ENCODE data around the gene DENND2D.

DENND2D gene

DNA sequence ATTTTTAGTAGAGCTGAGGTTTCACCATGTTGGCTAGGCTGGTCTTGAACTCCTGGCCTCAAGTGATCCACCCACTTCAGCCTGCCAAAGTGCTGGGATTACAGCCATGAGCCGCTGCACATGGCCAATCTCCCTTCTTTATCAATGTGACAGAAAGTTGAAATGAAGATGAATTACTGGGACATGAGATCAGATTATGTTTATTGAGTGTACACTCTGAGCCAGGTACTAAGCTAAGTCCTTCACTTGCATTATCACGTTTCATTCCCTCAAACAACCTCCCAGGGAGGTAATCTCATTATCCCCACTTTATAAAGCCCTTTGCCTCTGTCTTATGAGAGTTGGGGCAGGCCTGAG, 20.8 kb upstream of the DENND2D start:
- H3K18ac ChIP-seq (ENCODE audit: low read length) = no peak overlapping the region
- no peak overlapping the region for H2AK5ac ChIP-seq (ENCODE audit: low read depth, low read length)
- no peak overlapping the region for H3K4me2 ChIP-seq (ENCODE audit: insufficient read depth, low read length, poor library complexity, severe bottlenecking)
- no peak overlapping the region for H3K14ac ChIP-seq (ENCODE audit: low read length)
- H2BK12ac ChIP-seq (ENCODE audit: low read length) = no peak overlapping the region
- H3K9ac ChIP-seq (ENCODE audit: low read depth, low read length, poor library complexity) = no peak overlapping the region
- H3K4me1 ChIP-seq (ENCODE audit: control insufficient read depth in 2 of 2, insufficient read depth in 1 of 2, low read depth in 1 of 2, low read length in 2 of 2) = peaks cover 15 to 16% of the 10 kb centered on the region in 2 donors
- no peak overlapping the region for H3K4ac ChIP-seq (ENCODE audit: low read length)
- H2AFZ ChIP-seq (ENCODE audit: low read length) = peak overlapping the region; percentile 7
- H3K23ac ChIP-seq (ENCODE audit: low read depth, low read length, poor library complexity) = no peak overlapping the region
- H4K91ac ChIP-seq (ENCODE audit: low read depth, low read length, poor library complexity) = no peak overlapping the region
- H2BK120ac ChIP-seq (ENCODE audit: low read depth, low read length) = no peak overlapping the region
- no peak overlapping the region for H4K8ac ChIP-seq (ENCODE audit: low read depth, low read length)
- H3K79me1 ChIP-seq (ENCODE audit: low read depth, low read length) = no peaks in the 10 kb centered on the region
- H2BK15ac ChIP-seq (ENCODE audit: low read length) = no peak overlapping the region
- H3K36me3 ChIP-seq (replicated peaks in 1 of 2; ENCODE audit: control insufficient read depth in 2 of 2, insufficient read depth in 2 of 2, low read length in 2 of 2) = no peaks in the 10 kb centered on the region
- no peak overlapping the region for H2BK5ac ChIP-seq (ENCODE audit: low read length)
- DNase-seq (ENCODE audit: low spot score) = no peak
- no peaks in the 10 kb centered on the region for H3K27me3 ChIP-seq (ENCODE audit: control insufficient read depth in 3 of 3, insufficient read depth in 3 of 3, low read depth in 1 of 3, low read length in 3 of 3)
- H3K9me3 ChIP-seq (replicated peaks in 1 of 2; ENCODE audit: control insufficient read depth in 2 of 2, insufficient read depth in 1 of 2, low read depth in 1 of 2, low read length in 2 of 2) = no peaks in the 10 kb centered on the region
- H3K4me3 ChIP-seq (ENCODE audit: low read length in 2 of 2) = no peak overlapping the region
- H3K27ac ChIP-seq (replicated peaks; ENCODE audit: low read length) = no peak overlapping the region
- WGBS, 2 donors (ENCODE audit: extremely low coverage in 2 of 2, insufficient read length in 2 of 2, insufficient replicate concordance in 1 of 2) = no CpG with 5 or more reads among the region's 2 CpGs

DNA sequence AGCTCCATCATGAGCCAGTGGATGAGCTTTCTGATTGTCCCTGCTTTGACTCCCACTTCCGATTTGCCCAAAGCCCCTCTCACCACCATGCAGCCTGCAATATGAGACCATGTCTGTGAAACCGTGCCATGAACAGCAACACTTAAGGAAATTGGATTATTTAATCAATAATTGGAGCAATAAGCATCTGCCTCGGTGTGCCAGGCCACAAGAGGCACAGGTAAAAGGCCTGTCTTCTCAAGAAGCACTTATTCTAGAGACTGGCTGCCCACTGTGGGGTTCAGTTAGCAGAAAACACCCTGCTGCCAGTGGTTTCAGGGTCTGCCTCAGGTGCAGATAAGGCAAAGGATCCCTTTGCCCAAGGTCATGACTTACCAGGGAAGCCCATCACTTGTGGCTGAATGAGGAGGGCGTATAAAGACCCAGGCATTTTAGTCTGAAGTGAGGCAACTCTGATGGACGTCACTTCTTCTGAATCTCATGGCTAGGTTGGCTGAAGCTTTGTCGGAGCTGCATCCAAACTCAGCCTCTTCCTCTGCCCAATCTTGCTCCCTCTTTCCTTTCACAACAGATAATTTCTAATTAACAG, 19.9 kb upstream of the DENND2D start:
- no peak overlapping the region for H3K9ac ChIP-seq (ENCODE audit: low read depth, low read length, poor library complexity)
- H2BK5ac ChIP-seq (ENCODE audit: low read length) = no peak overlapping the region
- no peak overlapping the region for H2BK12ac ChIP-seq (ENCODE audit: low read length)
- no peak overlapping the region for H3K18ac ChIP-seq (ENCODE audit: low read length)
- no peak overlapping the region for H3K23ac ChIP-seq (ENCODE audit: low read depth, low read length, poor library complexity)
- H4K8ac ChIP-seq (ENCODE audit: low read depth, low read length) = no peak overlapping the region
- H2BK120ac ChIP-seq (ENCODE audit: low read depth, low read length) = no peak overlapping the region
- H3K14ac ChIP-seq (ENCODE audit: low read length) = no peak overlapping the region
- H3K79me1 ChIP-seq (ENCODE audit: low read depth, low read length) = no peaks in the 10 kb centered on the region
- no peaks in the 10 kb centered on the region for H3K27me3 ChIP-seq (ENCODE audit: control insufficient read depth in 3 of 3, insufficient read depth in 3 of 3, low read depth in 1 of 3, low read length in 3 of 3)
- no peak overlapping the region for H3K4me2 ChIP-seq (ENCODE audit: insufficient read depth, low read length, poor library complexity, severe bottlenecking)
- peak overlapping the region; percentile 66 for H2AFZ ChIP-seq (ENCODE audit: low read length)
- H2BK15ac ChIP-seq (ENCODE audit: low read length) = no peak overlapping the region
- no peak overlapping the region for H2AK5ac ChIP-seq (ENCODE audit: low read depth, low read length)
- peaks cover 15 to 18% of the 10 kb centered on the region in 2 donors for H3K4me1 ChIP-seq (ENCODE audit: control insufficient read depth in 2 of 2, insufficient read depth in 1 of 2, low read depth in 1 of 2, low read length in 2 of 2)
- no peaks in the 10 kb centered on the region for H3K36me3 ChIP-seq (replicated peaks in 1 of 2; ENCODE audit: control insufficient read depth in 2 of 2, insufficient read depth in 2 of 2, low read length in 2 of 2)
- no peak for DNase-seq (ENCODE audit: low spot score)
- no peak overlapping the region for H4K91ac ChIP-seq (ENCODE audit: low read depth, low read length, poor library complexity)
- no peak overlapping the region for H3K27ac ChIP-seq (replicated peaks; ENCODE audit: low read length)
- no peaks in the 10 kb centered on the region for H3K9me3 ChIP-seq (replicated peaks in 1 of 2; ENCODE audit: control insufficient read depth in 2 of 2, insufficient read depth in 1 of 2, low read depth in 1 of 2, low read length in 2 of 2)
- H3K4me3 ChIP-seq (ENCODE audit: low read length in 2 of 2) = no peak overlapping the region
- WGBS, 2 donors (ENCODE audit: extremely low coverage in 2 of 2, insufficient read length in 2 of 2, insufficient replicate concordance in 1 of 2) = no CpG with 5 or more reads among the region's 6 CpGs
- H3K4ac ChIP-seq (ENCODE audit: low read length) = no peak overlapping the region

DNA sequence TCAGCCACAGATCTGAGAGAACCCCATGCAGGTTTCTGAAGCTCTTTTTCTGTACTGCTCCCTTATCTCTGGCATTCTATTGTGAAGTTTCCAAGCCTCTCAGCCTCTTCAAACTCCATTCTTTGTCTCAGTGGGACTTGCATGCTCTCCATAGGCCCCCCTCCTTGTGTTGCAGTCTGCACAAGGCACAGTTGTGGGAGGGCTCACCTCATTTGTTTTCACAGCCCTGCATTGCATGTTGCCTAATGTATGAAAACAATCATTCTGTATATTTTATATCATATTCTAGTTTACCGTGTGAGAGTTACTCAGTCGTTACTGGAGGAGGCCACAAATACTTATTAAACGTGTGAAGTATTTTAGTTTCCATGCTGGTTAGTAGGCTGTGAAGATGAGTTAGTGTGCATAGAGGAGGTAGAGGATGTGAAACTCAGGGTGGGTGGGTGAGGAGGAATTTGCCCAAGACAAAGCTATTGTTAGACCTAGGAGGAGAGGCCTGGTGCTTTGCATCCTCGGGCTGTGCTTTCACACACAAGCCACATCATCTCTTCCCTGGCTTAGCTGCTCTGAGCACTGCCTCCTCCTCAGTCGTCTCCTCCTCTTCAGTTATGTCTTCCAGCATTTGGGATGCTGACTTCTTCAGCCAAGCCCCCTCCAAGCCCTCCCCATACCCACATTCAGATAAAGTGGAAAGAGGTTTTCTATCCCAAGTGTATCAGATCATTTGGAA, 19.3 kb upstream of the DENND2D start:
- Histone ChIP-seq H3K4me3 (ENCODE audit: low read length in 2 of 2) (no peak overlapping the region), H2BK15ac (ENCODE audit: low read length) (no peak overlapping the region), H2AFZ (ENCODE audit: low read length) (peak overlapping the region; percentile 66), H3K4ac (ENCODE audit: low read length) (no peak overlapping the region), H3K9me3 (replicated peaks in 1 of 2; ENCODE audit: control insufficient read depth in 2 of 2, insufficient read depth in 1 of 2, low read depth in 1 of 2, low read length in 2 of 2) (no peaks in the 10 kb centered on the region), H2BK5ac (ENCODE audit: low read length) (no peak overlapping the region), H4K91ac (ENCODE audit: low read depth, low read length, poor library complexity) (no peak overlapping the region), H3K36me3 (replicated peaks in 1 of 2; ENCODE audit: control insufficient read depth in 2 of 2, insufficient read depth in 2 of 2, low read length in 2 of 2) (no peaks in the 10 kb centered on the region), H3K23ac (ENCODE audit: low read depth, low read length, poor library complexity) (no peak overlapping the region), H3K4me2 (ENCODE audit: insufficient read depth, low read length, poor library complexity, severe bottlenecking) (peak overlapping the region; percentile 24), H3K27ac (replicated peaks; ENCODE audit: low read length) (peak overlapping the region; percentile 58), H3K4me1 (ENCODE audit: control insufficient read depth in 2 of 2, insufficient read depth in 1 of 2, low read depth in 1 of 2, low read length in 2 of 2) (peaks cover 17 to 18% of the 10 kb centered on the region in 2 donors), H3K9ac (ENCODE audit: low read depth, low read length, poor library complexity) (no peak overlapping the region), H4K8ac (ENCODE audit: low read depth, low read length) (no peak overlapping the region), H2BK12ac (ENCODE audit: low read length) (no peak overlapping the region), H2BK120ac (ENCODE audit: low read depth, low read length) (no peak overlapping the region), H2AK5ac (ENCODE audit: low read depth, low read length) (no peak overlapping the region), H3K18ac (ENCODE audit: low read length) (peak overlapping the region; percentile 50), H3K79me1 (ENCODE audit: low read depth, low read length) (no peaks in the 10 kb centered on the region), H3K27me3 (ENCODE audit: control insufficient read depth in 3 of 3, insufficient read depth in 3 of 3, low read depth in 1 of 3, low read length in 3 of 3) (no peaks in the 10 kb centered on the region), H3K14ac (ENCODE audit: low read length) (no peak overlapping the region)
- WGBS, 2 donors (ENCODE audit: extremely low coverage in 2 of 2, insufficient read length in 2 of 2, insufficient replicate concordance in 1 of 2) = no CpG with 5 or more reads among the region's 5 CpGs
- DNase-seq (ENCODE audit: low spot score) = peak; percentile 51

DNA sequence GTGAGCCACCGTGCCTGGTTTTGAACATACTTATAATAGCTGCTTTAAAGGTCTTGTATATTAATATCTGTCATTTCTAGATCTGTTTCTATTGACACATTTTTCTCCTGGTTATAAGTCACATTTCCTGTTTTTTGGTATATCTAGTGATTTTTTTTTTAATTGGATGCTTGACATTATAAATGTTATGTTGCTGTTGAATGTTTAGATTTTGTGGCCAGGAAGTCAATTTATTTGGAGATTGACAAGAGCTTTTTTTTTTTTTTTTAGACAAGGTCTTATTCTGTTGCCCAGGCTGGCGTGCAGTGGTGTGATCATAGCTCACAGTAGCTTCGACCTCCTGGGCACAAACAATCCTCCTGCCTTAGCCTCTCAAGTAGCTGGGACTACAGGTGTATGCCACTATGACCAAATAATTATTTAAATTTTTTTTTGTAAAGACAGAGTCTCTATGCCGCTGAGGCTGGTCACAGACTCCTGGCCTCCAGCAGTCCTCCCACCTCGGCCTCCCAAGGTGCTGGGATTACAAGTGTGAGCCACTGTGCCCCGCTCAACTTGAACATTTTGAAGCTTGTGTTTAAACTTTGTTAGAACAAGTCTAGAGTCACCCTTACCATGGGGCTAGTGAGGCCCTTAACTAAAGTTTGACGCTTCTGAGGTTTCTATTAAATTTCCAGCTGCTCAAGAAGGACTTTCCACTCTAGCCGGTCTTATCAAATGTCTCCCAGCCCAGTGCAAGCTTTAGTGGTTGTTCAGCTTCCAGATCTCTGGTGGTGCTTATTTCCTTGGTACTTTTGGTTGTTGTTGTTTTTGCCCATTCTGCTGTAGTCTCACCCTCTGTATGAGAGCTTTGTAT, 18.5 kb upstream of the DENND2D start:
- Histone ChIP-seq H4K8ac (ENCODE audit: low read depth, low read length) (no peak overlapping the region), H3K23ac (ENCODE audit: low read depth, low read length, poor library complexity) (no peak overlapping the region), H3K9me3 (replicated peaks in 1 of 2; ENCODE audit: control insufficient read depth in 2 of 2, insufficient read depth in 1 of 2, low read depth in 1 of 2, low read length in 2 of 2) (no peaks in the 10 kb centered on the region), H4K91ac (ENCODE audit: low read depth, low read length, poor library complexity) (no peak overlapping the region), H3K4me3 (ENCODE audit: low read length in 2 of 2) (no peak overlapping the region), H3K4me1 (ENCODE audit: control insufficient read depth in 2 of 2, insufficient read depth in 1 of 2, low read depth in 1 of 2, low read length in 2 of 2) (peaks cover 18 to 20% of the 10 kb centered on the region in 2 donors), H3K36me3 (replicated peaks in 1 of 2; ENCODE audit: control insufficient read depth in 2 of 2, insufficient read depth in 2 of 2, low read length in 2 of 2) (no peaks in the 10 kb centered on the region), H2BK120ac (ENCODE audit: low read depth, low read length) (no peak overlapping the region), H2BK5ac (ENCODE audit: low read length) (no peak overlapping the region), H3K18ac (ENCODE audit: low read length) (no peak overlapping the region), H2AFZ (ENCODE audit: low read length) (peak overlapping the region; percentile 66), H3K27ac (replicated peaks; ENCODE audit: low read length) (peak overlapping the region; percentile 58), H2BK15ac (ENCODE audit: low read length) (no peak overlapping the region), H3K27me3 (ENCODE audit: control insufficient read depth in 3 of 3, insufficient read depth in 3 of 3, low read depth in 1 of 3, low read length in 3 of 3) (no peaks in the 10 kb centered on the region), H3K79me1 (ENCODE audit: low read depth, low read length) (no peaks in the 10 kb centered on the region), H3K4me2 (ENCODE audit: insufficient read depth, low read length, poor library complexity, severe bottlenecking) (no peak overlapping the region), H3K9ac (ENCODE audit: low read depth, low read length, poor library complexity) (no peak overlapping the region), H2AK5ac (ENCODE audit: low read depth, low read length) (no peak overlapping the region), H3K4ac (ENCODE audit: low read length) (no peak overlapping the region), H2BK12ac (ENCODE audit: low read length) (no peak overlapping the region), H3K14ac (ENCODE audit: low read length) (no peak overlapping the region)
- DNase-seq (ENCODE audit: low spot score) = no peak
- WGBS, 2 donors (ENCODE audit: extremely low coverage in 2 of 2, insufficient read length in 2 of 2, insufficient replicate concordance in 1 of 2) = no CpG with 5 or more reads among the region's 8 CpGs

All from neuronal stem cell (in vitro differentiated cells).